ENCODE measurements around the gene INTS11.

GRCh38 chr1:1317420-1317819 lies 7.0 kb downstream of the INTS11 start:
- TF ChIP-seq TAF1 (IDR thresholded peaks at IDR 0.05; ENCODE audit: low read depth, low read length) (no peak), POLR2A (IDR thresholded peaks at IDR 0.05; ENCODE audit: low read depth, low read length) (no peak), POLR2AphosphoS5 (IDR thresholded peaks at IDR 0.05; ENCODE audit: low read depth, low read length) (no peak)

Data from GM12891 (cell line).